Neural progenitor cell (in vitro differentiated cells): ENCODE measurements around the gene LRP5. TPM values are rescaled to one million over a fixed set of nuclear protein-coding genes. Genes with fewer than 3 reads are reported as not detected.
"Not testable (repeated sequence)": the region's sequence is repeated elsewhere in the genome, so short reads cannot be mapped to it uniquely, and the experiment has no call there.

Experiments
- DNase-seq: peaks from one replicate; pipeline ENCODE4 v3.0.0-alpha.2; 2016; ENCODE audit warnings: low spot score
- H2AFZ ChIP-seq: fragments of 200-600 bp; sonication (generic); replicated peaks from 2 replicates; pipeline ENCODE4 v1.6.1; 2016; ENCODE audit warnings: antibody characterized with exemption
- H3F3A ChIP-seq: fragments of 200-600 bp; sonication (generic); 2 replicates; pipeline ENCODE4 v1.6.1; 2016; ENCODE audit warnings: antibody characterized with exemption, low read depth
- H3K27ac ChIP-seq: fragments of 200-600 bp; sonication (generic); 2 replicates; pipeline ENCODE4 v1.5.1; 2016; ENCODE audit warnings: mild to moderate bottlenecking
- H3K27me3 ChIP-seq: fragments of 200-600 bp; sonication (generic); 2 replicates; pipeline ENCODE4 v1.6.1; 2016; ENCODE audit warnings: mild to moderate bottlenecking, moderate library complexity
- H3K36me3 ChIP-seq: fragments of 200-600 bp; sonication (generic); 2 replicates; pipeline ENCODE4 v1.5.1; 2016
- H3K4me1 ChIP-seq: fragments of 200-600 bp; sonication (generic); 2 replicates; pipeline ENCODE4 v1.6.1; 2016; ENCODE audit warnings: mixed run types
- H3K4me2 ChIP-seq: fragments of 200-600 bp; sonication (generic); 2 replicates; pipeline ENCODE4 v1.6.1; 2016
- H3K4me3 ChIP-seq: fragments of 200-600 bp; sonication (generic); 2 replicates; pipeline ENCODE4 v1.5.1; 2016
- H3K79me2 ChIP-seq: fragments of 200-600 bp; sonication (generic); 2 replicates; pipeline ENCODE4 v1.6.1; 2016; ENCODE audit warnings: low read depth
- H3K9ac ChIP-seq: fragments of 200-600 bp; sonication (generic); 2 replicates; pipeline ENCODE4 v1.6.1; 2016
- H3K9me3 ChIP-seq: fragments of 200-600 bp; sonication (generic); 2 replicates; pipeline ENCODE4 v1.5.1; 2016; ENCODE audit warnings: low read depth
- H4K20me1 ChIP-seq: fragments of 200-600 bp; sonication (generic); 2 replicates; pipeline ENCODE4 v1.6.1; 2016; ENCODE audit warnings: low read depth
- H3K27ac Mint-ChIP-seq: 3 replicates; pipeline ENCODE4 v1.8.0; 2021; ENCODE audit warnings: mixed read lengths
- H3K27me3 Mint-ChIP-seq: 2 replicates; pipeline ENCODE4 v1.8.0; 2022; ENCODE audit warnings: low read depth, mild to moderate bottlenecking, inconsistent platforms, moderate library complexity, mixed read lengths; ENCODE audit not compliant: insufficient read depth
- H3K36me3 Mint-ChIP-seq: 3 replicates; pipeline ENCODE4 v1.8.0; 2021; ENCODE audit warnings: mixed read lengths
- H3K4me1 Mint-ChIP-seq: 3 replicates; pipeline ENCODE4 v1.8.0; 2021; ENCODE audit warnings: mixed read lengths
- H3K4me3 Mint-ChIP-seq: 3 replicates; pipeline ENCODE4 v1.8.0; 2021; ENCODE audit warnings: mild to moderate bottlenecking, moderate library complexity, mixed read lengths
- H3K9me3 Mint-ChIP-seq: 3 replicates; pipeline ENCODE4 v1.8.0; 2020; ENCODE audit warnings: mixed read lengths
- EZH2 ChIP-seq: fragments of 200-600 bp; sonication (generic); IDR thresholded peaks from 2 replicates; pipeline ENCODE4 v1.6.1; 2017; ENCODE audit warnings: antibody characterized with exemption, mild to moderate bottlenecking, moderate library complexity
- EZH2phosphoT487 ChIP-seq: fragments of 200-600 bp; sonication (generic); IDR thresholded peaks from 2 replicates; pipeline ENCODE4 v1.6.1; 2017; ENCODE audit warnings: antibody characterized with exemption
- total RNA-seq: library from RNA; depleted of rRNA; stranded (reverse); fragments of >200 nt; gene quantifications from 2 replicates; pipeline ENCODE4 v1.2.3, GENCODE V29; 2015; ENCODE audit warnings: low replicate concordance
- TF ChIP-seq, protein P1 (sequence below): fragments of 200-600 bp; sonication (generic); IDR thresholded peaks from 2 replicates; pipeline ENCODE4 v1.5.1; 2017; ENCODE audit warnings: antibody characterized with exemption, mild to moderate bottlenecking

LRP5 gene
- total RNA-seq, 1 donor from 2014 or later = 7.3 TPM

DNA sequence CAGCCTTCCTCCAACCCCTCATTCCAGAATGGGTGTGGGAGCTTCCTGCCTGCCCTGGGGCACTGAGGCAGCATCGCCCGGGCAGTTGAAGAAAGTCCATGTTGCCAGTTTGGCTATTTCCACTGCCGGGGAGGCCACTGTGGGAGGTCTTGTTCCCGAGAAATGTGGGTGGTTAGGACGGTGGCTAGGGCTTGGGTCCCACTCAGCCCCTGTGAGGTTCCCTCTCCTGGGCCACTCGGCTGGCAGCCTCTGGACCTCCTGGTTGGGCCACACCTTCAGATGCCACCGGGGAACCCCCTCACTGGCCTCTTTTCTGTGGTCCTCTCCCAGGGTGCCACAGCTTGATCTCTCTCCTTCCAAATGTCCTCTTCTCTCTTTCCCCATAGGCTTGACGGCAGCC lies 143.1 kb downstream of the LRP5 start:
- Mint-ChIP-seq H3K4me3 (no peak overlapping the region), H3K4me1 (peaks cover 10% of the 10 kb centered on the region), H3K27ac (no peak overlapping the region), H3K27me3 (peaks cover 16% of the 10 kb centered on the region), H3K36me3 (no peaks in the 10 kb centered on the region), H3K9me3 (peaks cover 4% of the 10 kb centered on the region)
- no peak overlapping the region for H2AFZ ChIP-seq
- no peak overlapping the region for H3K27ac ChIP-seq
- H3F3A ChIP-seq = peaks cover 13% of the 10 kb centered on the region
- no peaks in the 10 kb centered on the region for H3K4me1 ChIP-seq
- H3K4me3 ChIP-seq = no peak overlapping the region
- no peak for DNase-seq
- H3K9ac ChIP-seq = no peak overlapping the region
- H3K4me2 ChIP-seq = no peak overlapping the region
- H4K20me1 ChIP-seq = no peaks in the 10 kb centered on the region
- H3K79me2 ChIP-seq = no peaks in the 10 kb centered on the region
- no peaks in the 10 kb centered on the region for H3K36me3 ChIP-seq
- TF ChIP-seq EZH2phosphoT487 (no peak), EZH2 (no peak)
- TF ChIP-seq, protein P1, sequence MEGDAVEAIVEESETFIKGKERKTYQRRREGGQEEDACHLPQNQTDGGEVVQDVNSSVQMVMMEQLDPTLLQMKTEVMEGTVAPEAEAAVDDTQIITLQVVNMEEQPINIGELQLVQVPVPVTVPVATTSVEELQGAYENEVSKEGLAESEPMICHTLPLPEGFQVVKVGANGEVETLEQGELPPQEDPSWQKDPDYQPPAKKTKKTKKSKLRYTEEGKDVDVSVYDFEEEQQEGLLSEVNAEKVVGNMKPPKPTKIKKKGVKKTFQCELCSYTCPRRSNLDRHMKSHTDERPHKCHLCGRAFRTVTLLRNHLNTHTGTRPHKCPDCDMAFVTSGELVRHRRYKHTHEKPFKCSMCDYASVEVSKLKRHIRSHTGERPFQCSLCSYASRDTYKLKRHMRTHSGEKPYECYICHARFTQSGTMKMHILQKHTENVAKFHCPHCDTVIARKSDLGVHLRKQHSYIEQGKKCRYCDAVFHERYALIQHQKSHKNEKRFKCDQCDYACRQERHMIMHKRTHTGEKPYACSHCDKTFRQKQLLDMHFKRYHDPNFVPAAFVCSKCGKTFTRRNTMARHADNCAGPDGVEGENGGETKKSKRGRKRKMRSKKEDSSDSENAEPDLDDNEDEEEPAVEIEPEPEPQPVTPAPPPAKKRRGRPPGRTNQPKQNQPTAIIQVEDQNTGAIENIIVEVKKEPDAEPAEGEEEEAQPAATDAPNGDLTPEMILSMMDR = no peak
- H3K9me3 ChIP-seq = no peaks in the 10 kb centered on the region
- H3K27me3 ChIP-seq = no peaks in the 10 kb centered on the region

DNA sequence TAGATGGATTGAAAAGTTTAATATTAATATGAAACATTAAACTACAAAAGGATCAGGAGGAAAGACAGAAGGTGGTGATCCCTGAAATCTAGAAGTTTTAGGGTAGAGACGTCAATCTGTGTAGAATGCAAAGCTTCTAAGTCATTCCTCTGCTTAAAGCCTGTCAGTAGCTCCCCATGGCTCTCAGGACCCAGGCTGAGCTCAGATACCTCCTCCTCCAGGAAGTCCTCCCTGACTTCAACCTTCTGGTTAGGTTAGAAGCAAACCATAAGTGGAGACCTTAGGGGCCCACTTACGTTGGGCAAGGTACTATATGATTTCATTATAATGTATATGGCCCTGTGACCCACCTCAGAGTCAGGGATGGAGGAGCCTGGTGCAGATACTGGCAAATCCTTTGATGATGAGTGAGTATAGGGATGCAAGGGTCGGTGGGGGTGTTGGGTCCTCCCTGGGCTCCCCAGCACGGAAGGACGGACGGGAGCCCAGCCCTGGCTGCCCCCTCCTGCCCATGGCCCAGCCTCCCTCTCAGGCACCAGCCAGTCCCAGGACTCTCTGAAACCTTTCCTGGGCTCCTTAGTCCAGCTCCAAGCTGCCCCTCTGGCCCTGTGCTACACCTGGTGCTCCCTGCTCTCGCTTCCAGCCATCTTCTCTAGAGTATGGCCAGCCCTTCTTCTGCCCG lies 145.0 kb downstream of the LRP5 start:
- H3K4me2 ChIP-seq = no peak overlapping the region
- no peak overlapping the region for H3K4me3 ChIP-seq
- peaks cover 13% of the 10 kb centered on the region for H4K20me1 ChIP-seq
- Mint-ChIP-seq H3K27me3 (peaks cover 16% of the 10 kb centered on the region), H3K27ac (no peak overlapping the region), H3K4me3 (no peak overlapping the region), H3K9me3 (peaks cover 4% of the 10 kb centered on the region), H3K4me1 (peaks cover 18% of the 10 kb centered on the region), H3K36me3 (no peaks in the 10 kb centered on the region)
- no peak for DNase-seq
- H2AFZ ChIP-seq = no peak overlapping the region
- H3K27ac ChIP-seq = no peak overlapping the region
- H3K79me2 ChIP-seq = peaks cover 18% of the 10 kb centered on the region
- no peak overlapping the region for H3K9ac ChIP-seq
- H3K36me3 ChIP-seq = no peaks in the 10 kb centered on the region
- peaks cover 13% of the 10 kb centered on the region for H3F3A ChIP-seq
- H3K4me1 ChIP-seq = peaks cover 9% of the 10 kb centered on the region
- no peaks in the 10 kb centered on the region for H3K9me3 ChIP-seq
- TF ChIP-seq, protein P1 = no peak
- TF ChIP-seq EZH2 (no peak), EZH2phosphoT487 (no peak)
- H3K27me3 ChIP-seq = no peaks in the 10 kb centered on the region

DNA sequence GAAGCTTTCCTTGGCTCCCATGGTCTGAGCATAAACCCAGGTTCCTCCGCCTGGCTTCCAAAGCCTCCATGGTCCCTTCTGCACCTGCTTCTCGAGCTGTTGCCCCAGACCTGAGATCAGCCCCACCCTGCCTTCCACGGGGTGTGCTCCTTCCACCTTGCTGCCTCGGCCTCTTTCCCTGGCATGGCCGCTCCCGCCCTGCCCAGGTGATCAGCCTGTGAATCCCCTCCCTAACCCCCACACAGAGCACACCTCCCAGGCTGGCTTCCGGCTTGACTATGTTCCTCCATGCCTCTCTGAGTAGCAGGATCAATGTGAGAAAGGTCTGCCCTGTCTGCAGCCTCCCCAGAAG lies 145.5 kb downstream of the LRP5 start:
- Histone ChIP-seq H3K4me2 (no peak overlapping the region), H3K9me3 (no peaks in the 10 kb centered on the region), H3K4me3 (no peak overlapping the region), H4K20me1 (peaks cover 18% of the 10 kb centered on the region), H3K27ac (no peak overlapping the region), H3K4me1 (peaks cover 14% of the 10 kb centered on the region), H2AFZ (no peak overlapping the region), H3K9ac (no peak overlapping the region), H3K36me3 (no peaks in the 10 kb centered on the region), H3K27me3 (no peaks in the 10 kb centered on the region), H3K79me2 (peaks cover 23% of the 10 kb centered on the region), H3F3A (peaks cover 13% of the 10 kb centered on the region)
- H3K27ac Mint-ChIP-seq = peak overlapping the region; percentile 63
- TF ChIP-seq, protein P1 = no peak
- TF ChIP-seq EZH2 (no peak), EZH2phosphoT487 (no peak)
- no peak for DNase-seq
- H3K4me3 Mint-ChIP-seq = peak overlapping the region; percentile 57
- peaks cover 16% of the 10 kb centered on the region for H3K27me3 Mint-ChIP-seq
- peaks cover 4% of the 10 kb centered on the region for H3K9me3 Mint-ChIP-seq
- peaks cover 3% of the 10 kb centered on the region for H3K36me3 Mint-ChIP-seq
- peaks cover 24% of the 10 kb centered on the region for H3K4me1 Mint-ChIP-seq

DNA sequence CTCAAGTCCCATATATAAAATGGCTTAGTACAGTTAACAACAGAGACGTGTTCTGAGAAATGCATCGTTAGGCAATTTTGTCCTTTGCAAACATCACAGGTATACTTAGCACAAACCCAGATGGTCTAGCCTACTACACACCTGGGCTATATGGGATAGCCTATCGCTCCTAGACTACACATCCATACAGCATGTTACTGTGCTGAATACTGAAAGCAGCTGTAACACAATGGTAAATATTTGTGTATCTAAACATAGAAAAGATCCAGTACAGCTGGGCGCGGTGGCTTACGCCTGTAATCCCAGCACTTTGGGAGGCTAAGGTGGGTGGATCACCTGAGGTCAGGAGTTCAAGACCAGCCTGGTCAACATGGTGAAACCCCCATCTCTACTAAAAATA lies 145.9 kb downstream of the LRP5 start:
- Mint-ChIP-seq H3K27ac (peak overlapping the region; percentile 63), H3K27me3 (peaks cover 16% of the 10 kb centered on the region), H3K4me3 (peak overlapping the region; percentile 57), H3K4me1 (peaks cover 24% of the 10 kb centered on the region)
- not testable (repeated sequence) for H3K4me2 ChIP-seq, H3K9me3 ChIP-seq, DNase-seq, H2AFZ ChIP-seq, H3K27ac ChIP-seq, H3K36me3 Mint-ChIP-seq, H3K27me3 ChIP-seq, H3K9me3 Mint-ChIP-seq, H3K36me3 ChIP-seq, H3K9ac ChIP-seq, H3K4me3 ChIP-seq
- Histone ChIP-seq H3K4me1 (peaks cover 14% of the 10 kb centered on the region), H4K20me1 (peaks cover 23% of the 10 kb centered on the region), H3F3A (peaks cover 13% of the 10 kb centered on the region), H3K79me2 (peaks cover 28% of the 10 kb centered on the region)
